ENCODE data around the gene GPATCH4.
A peak's percentile ranks its signal among the peaks of the same experiment; 100 is the strongest.

GPATCH4 gene

DNA sequence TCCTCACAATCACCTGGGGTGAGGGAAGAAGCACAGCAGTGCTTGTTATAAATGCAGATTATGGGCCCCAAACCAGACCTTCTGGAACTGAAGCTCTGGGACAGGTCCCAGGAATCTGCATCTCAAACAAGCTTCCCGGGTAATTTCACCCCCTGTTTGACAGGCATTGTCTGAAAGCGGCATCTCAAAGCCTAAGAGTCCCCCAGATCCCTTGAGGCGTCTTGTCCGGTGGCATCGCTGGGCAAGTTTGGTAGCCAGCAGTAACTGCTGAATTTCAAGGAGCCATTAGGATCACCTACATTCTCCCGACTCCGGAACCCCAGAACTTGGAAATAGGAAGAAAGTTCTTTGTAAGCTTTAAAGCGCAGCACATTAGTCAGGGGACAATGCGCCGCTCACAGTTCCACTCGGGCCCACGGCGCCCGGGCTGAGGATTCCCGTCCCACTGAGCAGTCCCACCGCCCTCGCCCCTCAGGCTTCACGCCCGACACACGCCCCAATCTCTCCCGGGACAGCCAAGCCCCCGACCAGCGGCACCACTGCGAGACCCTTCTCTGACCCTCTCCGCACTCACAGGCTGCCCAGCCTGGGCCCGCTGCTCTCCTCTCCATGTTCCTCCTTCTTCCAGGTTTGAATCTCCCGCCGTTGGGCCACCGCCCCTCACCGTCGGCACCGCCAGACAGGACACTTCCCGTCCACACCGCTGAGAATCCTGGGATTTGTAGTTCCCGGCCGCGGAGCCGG is 29.2 kb downstream of the GPATCH4 start, which contains the start of gene IQGAP3:
Gene IQGAP3 (minus strand): TSS at position 647 of the 744 bp plus-strand sequence. CDS start 36 bp downstream, at position 611.
- Histone ChIP-seq H3K9me3 (ENCODE audit: control insufficient read depth, insufficient read depth, low read length) (no peaks in the 10 kb centered on the region), H3K36me3 (ENCODE audit: control insufficient read depth, insufficient read depth, low read length) (peaks cover 20% of the 10 kb centered on the region), H3K27me3 (ENCODE audit: control insufficient read depth, insufficient read depth, low read length) (no peaks in the 10 kb centered on the region), H3K9ac (ENCODE audit: low read depth, low read length) (peak within 1 kb of the TSS; percentile 43), H3K4me3 (ENCODE audit: low read depth, low read length) (peak within 1 kb of the TSS; percentile 86), H3K27ac (ENCODE audit: low read depth, low read length) (no peak within 1 kb of the TSS), H3K4me1 (ENCODE audit: control insufficient read depth, insufficient read depth, low read length) (peaks cover 3% of the 10 kb centered on the region; the same call in 1 of the 2 replicates)

DNA sequence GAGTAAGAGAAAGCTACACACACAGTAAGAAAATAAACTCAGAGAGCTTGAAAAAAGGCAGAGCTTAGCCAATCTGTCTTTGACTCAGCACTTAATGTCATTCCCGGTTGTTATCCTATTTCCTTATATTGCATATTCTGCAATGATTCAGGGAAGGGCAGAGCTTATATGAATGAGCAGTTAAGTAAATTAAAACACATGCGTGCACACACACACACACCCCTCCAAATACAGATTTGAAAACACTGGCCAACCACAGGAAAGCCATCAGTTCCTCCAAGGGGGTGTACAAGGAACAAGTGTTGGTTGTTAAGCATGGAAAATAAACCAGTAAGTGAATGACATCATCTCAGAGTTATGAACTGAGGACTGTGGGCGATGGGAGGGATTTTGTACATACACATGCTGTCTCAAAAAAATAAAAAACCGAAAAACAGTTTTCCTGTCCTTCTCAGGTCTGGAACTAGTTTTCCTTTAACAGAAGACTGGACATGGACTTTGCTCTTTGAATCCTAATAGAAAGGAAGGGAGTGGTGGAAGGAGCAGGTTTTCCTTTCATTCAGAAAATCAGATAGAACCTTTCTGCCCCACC is 29.9 kb downstream of the GPATCH4 start:
- Histone ChIP-seq H3K9me3 (ENCODE audit: control insufficient read depth, insufficient read depth, low read length) (no peaks in the 10 kb centered on the region), H3K27me3 (ENCODE audit: control insufficient read depth, insufficient read depth, low read length) (no peaks in the 10 kb centered on the region), H3K9ac (ENCODE audit: low read depth, low read length) (peak overlapping the region; percentile 43; the same call in 1 of the 2 replicates), H3K4me1 (ENCODE audit: control insufficient read depth, insufficient read depth, low read length) (peaks cover 3% of the 10 kb centered on the region; the same call in 1 of the 2 replicates), H3K27ac (ENCODE audit: low read depth, low read length) (no peak overlapping the region), H3K4me3 (ENCODE audit: low read depth, low read length) (peak overlapping the region; percentile 86), H3K36me3 (ENCODE audit: control insufficient read depth, insufficient read depth, low read length) (peaks cover 21% of the 10 kb centered on the region)

DNA sequence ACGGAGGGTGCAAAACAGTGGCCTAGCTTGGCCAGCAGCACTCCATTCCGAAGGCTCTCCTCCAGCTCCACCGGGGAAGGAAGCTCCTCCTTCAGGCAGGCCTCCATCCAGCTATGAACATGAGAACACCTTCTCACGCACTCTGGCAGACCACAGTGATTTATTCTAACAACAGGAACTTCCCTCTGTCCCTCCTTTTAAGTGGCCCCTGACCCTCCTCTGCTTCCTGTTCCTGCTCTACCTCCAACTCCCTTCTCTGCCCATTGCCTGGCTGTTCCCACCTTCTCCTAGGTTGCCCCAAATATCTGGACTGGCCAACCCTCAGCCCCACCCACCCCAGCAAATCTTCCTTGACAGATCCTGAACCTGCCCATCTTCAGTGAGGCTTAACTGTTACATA is 34.8 kb downstream of the GPATCH4 start:
- Histone ChIP-seq H3K9me3 (ENCODE audit: control insufficient read depth, insufficient read depth, low read length) (no peaks in the 10 kb centered on the region), H3K27ac (ENCODE audit: low read depth, low read length) (no peak overlapping the region), H3K36me3 (ENCODE audit: control insufficient read depth, insufficient read depth, low read length) (peaks cover 63% of the 10 kb centered on the region)

DNA sequence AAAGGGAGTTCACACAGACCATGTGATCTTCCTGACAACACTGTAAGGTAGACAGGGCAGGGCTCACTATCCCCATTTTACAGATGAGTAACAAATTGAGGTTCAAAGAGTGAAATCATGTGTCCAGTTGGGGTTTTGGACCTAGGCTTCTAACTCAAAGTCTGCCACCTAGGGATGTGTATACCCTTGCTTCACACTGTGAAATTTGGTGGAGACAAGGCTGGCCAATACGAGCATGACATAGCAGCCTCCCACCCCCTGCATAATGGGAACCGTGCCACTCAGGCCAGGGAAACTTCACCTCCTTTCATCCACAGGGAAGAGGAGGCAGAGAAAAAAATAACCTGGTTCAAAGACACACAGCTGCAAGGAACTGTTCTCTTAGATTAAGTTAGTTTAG is 35.8 kb downstream of the GPATCH4 start:
- Histone ChIP-seq H3K4me1 (ENCODE audit: control insufficient read depth, insufficient read depth, low read length) (no peaks in the 10 kb centered on the region), H3K4me3 (ENCODE audit: low read depth, low read length) (no peak overlapping the region), H3K36me3 (ENCODE audit: control insufficient read depth, insufficient read depth, low read length) (peaks cover 73% of the 10 kb centered on the region), H3K9me3 (ENCODE audit: control insufficient read depth, insufficient read depth, low read length) (no peaks in the 10 kb centered on the region), H3K27me3 (ENCODE audit: control insufficient read depth, insufficient read depth, low read length) (no peaks in the 10 kb centered on the region), H3K9ac (ENCODE audit: low read depth, low read length) (no peak overlapping the region), H3K27ac (ENCODE audit: low read depth, low read length) (no peak overlapping the region)

More for the DNA sequence above, 34.8 kb downstream of the GPATCH4 start:
- Histone ChIP-seq H3K4me3 (ENCODE audit: low read depth, low read length) (no peak overlapping the region), H3K27me3 (ENCODE audit: control insufficient read depth, insufficient read depth, low read length) (no peaks in the 10 kb centered on the region), H3K9ac (ENCODE audit: low read depth, low read length) (no peak overlapping the region), H3K4me1 (ENCODE audit: control insufficient read depth, insufficient read depth, low read length) (no peaks in the 10 kb centered on the region)

DNA sequence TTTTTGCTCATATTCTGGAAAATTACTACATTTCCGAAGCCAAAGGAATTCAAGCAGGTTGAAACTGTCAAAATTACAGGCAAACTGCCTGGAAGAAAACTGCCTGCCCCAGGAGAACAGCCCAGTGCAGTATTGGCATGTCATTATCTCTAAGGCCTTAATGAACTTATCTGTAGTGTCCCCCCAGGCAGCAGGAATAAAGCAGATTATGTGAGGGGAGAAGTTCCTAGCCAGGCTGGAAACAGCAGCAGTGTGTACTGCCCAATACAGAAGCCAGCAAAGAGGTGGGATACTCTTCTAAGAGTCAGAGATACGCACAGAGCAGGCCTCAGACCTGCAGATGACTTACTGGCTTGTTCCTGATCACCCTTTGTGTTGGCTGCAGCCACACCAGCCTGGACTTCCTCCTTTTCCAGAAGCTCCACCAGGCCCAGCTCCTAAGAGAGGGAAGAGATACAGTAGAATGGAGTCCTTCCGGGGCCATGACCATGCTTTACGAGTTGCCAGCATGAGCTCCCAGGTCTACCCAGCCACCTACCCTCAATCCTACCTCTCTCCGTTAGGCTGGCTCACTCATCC is 40.6 kb downstream of the GPATCH4 start:
- no peak overlapping the region for H3K27ac ChIP-seq (ENCODE audit: low read depth, low read length)
- H3K4me1 ChIP-seq (ENCODE audit: control insufficient read depth, insufficient read depth, low read length): no peaks in the 10 kb centered on the region
- H3K36me3 ChIP-seq (ENCODE audit: control insufficient read depth, insufficient read depth, low read length): peaks cover 76% of the 10 kb centered on the region
- no peak overlapping the region for H3K9ac ChIP-seq (ENCODE audit: low read depth, low read length)
- H3K9me3 ChIP-seq (ENCODE audit: control insufficient read depth, insufficient read depth, low read length): no peaks in the 10 kb centered on the region
- no peak overlapping the region for H3K4me3 ChIP-seq (ENCODE audit: low read depth, low read length)
- H3K27me3 ChIP-seq (ENCODE audit: control insufficient read depth, insufficient read depth, low read length): no peaks in the 10 kb centered on the region

DNA sequence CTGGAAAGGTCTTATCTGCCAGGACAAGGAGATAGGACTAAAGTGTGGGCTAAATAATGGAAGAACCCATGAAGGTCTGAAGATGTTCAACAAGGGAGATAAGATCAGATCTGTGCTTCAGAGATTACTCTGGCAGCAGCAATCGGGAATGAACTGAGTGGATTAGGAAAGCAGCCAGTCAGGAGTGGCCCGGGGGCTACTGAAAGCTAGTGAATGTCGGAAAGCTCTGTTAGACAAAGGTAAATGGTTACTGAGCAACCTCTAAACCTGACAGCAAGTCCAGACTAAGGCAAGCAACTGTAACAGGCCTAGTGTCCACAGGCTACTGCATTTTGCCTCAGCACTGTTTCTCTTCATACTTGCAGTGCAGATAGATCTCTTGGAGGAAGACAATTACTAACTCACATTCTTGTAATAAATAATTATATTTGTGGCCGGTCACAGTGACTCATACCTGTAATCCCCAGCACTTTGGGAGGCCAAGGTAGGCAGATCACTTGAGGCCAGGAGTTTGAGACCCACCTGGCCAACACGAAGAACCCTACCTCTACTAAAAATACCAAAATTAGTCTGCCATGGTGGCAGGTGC is 41.4 kb downstream of the GPATCH4 start:
- no peaks in the 10 kb centered on the region for H3K9me3 ChIP-seq (ENCODE audit: control insufficient read depth, insufficient read depth, low read length)
- H3K27ac ChIP-seq (ENCODE audit: low read depth, low read length): no peak overlapping the region
- H3K4me1 ChIP-seq (ENCODE audit: control insufficient read depth, insufficient read depth, low read length): no peaks in the 10 kb centered on the region
- H3K27me3 ChIP-seq (ENCODE audit: control insufficient read depth, insufficient read depth, low read length): no peaks in the 10 kb centered on the region
- no peak overlapping the region for H3K4me3 ChIP-seq (ENCODE audit: low read depth, low read length)
- no peak overlapping the region for H3K9ac ChIP-seq (ENCODE audit: low read depth, low read length)
- peaks cover 76% of the 10 kb centered on the region for H3K36me3 ChIP-seq (ENCODE audit: control insufficient read depth, insufficient read depth, low read length)

DNA sequence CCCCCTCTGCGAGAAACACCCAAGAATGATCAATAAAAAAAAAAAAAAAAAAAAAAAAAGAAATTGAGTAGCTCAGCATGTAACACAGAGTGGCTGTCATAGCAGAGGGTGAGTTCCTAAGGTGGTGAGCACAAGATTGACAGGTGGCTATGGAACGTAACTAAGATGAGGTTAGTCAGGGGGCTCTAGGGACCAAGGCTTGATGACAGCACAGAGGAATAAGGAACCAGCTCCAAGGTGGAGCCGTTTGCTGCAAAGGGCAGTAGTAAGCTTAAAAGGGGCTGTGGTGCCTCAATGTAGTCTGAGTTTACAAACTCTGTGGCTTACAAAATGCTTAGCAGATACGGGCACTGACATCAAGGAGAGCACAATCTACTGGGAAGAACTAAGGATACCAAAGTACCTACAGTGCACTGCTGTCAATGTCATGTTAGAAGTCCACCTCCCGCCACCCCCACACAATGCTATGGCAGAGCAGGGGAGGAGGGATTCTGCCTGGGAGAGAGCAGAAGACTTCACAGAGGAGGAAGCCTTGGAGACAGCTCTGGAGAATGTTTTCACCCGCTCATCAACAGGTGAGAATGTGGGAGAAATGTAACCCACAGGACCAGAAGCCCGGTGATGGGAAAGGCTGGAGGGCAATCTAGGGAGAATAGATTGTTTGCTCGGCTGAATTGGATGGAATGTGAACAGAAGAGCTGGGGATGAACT is 42.0 kb downstream of the GPATCH4 start:
- Histone ChIP-seq H3K9ac (ENCODE audit: low read depth, low read length) (no peak overlapping the region), H3K27ac (ENCODE audit: low read depth, low read length) (no peak overlapping the region), H3K4me3 (ENCODE audit: low read depth, low read length) (no peak overlapping the region), H3K9me3 (ENCODE audit: control insufficient read depth, insufficient read depth, low read length) (no peaks in the 10 kb centered on the region), H3K4me1 (ENCODE audit: control insufficient read depth, insufficient read depth, low read length) (no peaks in the 10 kb centered on the region), H3K27me3 (ENCODE audit: control insufficient read depth, insufficient read depth, low read length) (no peaks in the 10 kb centered on the region), H3K36me3 (ENCODE audit: control insufficient read depth, insufficient read depth, low read length) (peaks cover 74% of the 10 kb centered on the region)

DNA sequence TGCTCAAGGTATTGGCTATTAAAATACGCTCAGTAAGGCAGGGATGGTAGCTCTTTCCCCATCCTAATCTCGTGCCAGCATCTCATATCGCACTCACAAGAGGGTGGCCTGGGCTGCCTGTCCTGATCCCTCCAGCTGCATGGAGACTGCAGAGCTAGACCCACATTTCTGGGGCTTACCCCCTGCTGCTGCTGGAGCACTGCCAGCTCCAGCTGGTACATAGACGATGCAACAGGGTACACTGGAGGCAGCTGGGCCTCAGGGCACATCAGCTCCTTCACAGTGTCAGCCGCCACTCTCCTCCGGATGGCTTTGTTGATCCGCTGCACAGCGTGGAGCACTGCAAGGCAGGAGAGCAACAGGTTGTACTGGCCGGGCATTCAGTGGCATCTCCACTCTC is 44.9 kb downstream of the GPATCH4 start:
- Histone ChIP-seq H3K36me3 (ENCODE audit: control insufficient read depth, insufficient read depth, low read length) (peaks cover 71% of the 10 kb centered on the region), H3K27ac (ENCODE audit: low read depth, low read length) (no peak overlapping the region), H3K9me3 (ENCODE audit: control insufficient read depth, insufficient read depth, low read length) (no peaks in the 10 kb centered on the region), H3K4me1 (ENCODE audit: control insufficient read depth, insufficient read depth, low read length) (no peaks in the 10 kb centered on the region), H3K4me3 (ENCODE audit: low read depth, low read length) (no peak overlapping the region), H3K9ac (ENCODE audit: low read depth, low read length) (no peak overlapping the region), H3K27me3 (ENCODE audit: control insufficient read depth, insufficient read depth, low read length) (no peaks in the 10 kb centered on the region)

DNA sequence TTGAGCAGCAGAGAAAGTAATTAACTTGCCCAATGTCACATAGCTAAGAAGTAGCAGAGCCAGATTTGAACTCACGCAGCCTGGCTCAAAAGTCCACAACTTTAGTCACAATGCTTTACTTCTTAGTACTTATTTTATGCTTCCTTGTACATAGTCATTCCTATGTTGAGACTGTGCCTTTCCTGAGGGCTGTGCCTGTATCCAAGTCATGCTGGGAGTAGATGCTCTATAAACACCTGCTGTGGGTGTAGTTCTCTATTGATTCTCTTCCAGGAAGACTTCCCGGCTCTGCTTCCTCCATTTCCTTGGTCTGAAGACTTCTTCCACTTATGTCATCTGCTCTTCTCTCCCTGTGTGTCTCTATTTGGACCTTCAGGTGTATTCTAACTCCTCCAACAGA is 45.6 kb downstream of the GPATCH4 start:
- Histone ChIP-seq H3K9ac (ENCODE audit: low read depth, low read length) (no peak overlapping the region), H3K27ac (ENCODE audit: low read depth, low read length) (no peak overlapping the region), H3K4me3 (ENCODE audit: low read depth, low read length) (no peak overlapping the region), H3K36me3 (ENCODE audit: control insufficient read depth, insufficient read depth, low read length) (peaks cover 71% of the 10 kb centered on the region), H3K9me3 (ENCODE audit: control insufficient read depth, insufficient read depth, low read length) (no peaks in the 10 kb centered on the region), H3K27me3 (ENCODE audit: control insufficient read depth, insufficient read depth, low read length) (no peaks in the 10 kb centered on the region), H3K4me1 (ENCODE audit: control insufficient read depth, insufficient read depth, low read length) (no peaks in the 10 kb centered on the region)

DNA sequence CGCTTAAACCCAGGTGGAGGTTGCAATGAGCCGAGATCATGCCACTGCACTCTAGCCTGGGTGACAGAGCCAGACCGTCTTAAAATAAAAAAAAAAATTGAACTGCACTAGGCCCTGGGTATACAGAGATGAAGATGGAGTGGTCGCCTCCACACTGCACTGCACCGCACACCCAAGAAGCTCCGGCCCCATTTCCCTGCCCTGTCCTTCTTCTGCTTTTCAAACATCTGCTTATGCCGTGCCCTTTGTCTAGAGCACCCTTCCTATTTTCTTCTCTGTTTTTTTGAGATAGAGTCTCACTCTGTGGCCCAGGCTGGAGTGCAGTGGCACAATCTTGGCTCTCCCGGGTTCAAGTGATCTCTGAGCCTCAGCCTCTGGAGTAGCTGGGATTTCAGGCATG is 46.3 kb downstream of the GPATCH4 start:
- Histone ChIP-seq H3K4me1 (ENCODE audit: control insufficient read depth, insufficient read depth, low read length) (no peaks in the 10 kb centered on the region), H3K9me3 (ENCODE audit: control insufficient read depth, insufficient read depth, low read length) (no peaks in the 10 kb centered on the region), H3K4me3 (ENCODE audit: low read depth, low read length) (no peak overlapping the region), H3K36me3 (ENCODE audit: control insufficient read depth, insufficient read depth, low read length) (peaks cover 72% of the 10 kb centered on the region), H3K27me3 (ENCODE audit: control insufficient read depth, insufficient read depth, low read length) (no peaks in the 10 kb centered on the region), H3K27ac (ENCODE audit: low read depth, low read length) (no peak overlapping the region), H3K9ac (ENCODE audit: low read depth, low read length) (no peak overlapping the region)

All from HUES48 (cell line).